ENCODE results near the gene SKAP1. TPM values are rescaled to one million over a fixed set of nuclear protein-coding genes. Genes with fewer than 3 reads are reported as not detected.

Gene SKAP1
- total and polyA plus RNA-seq, 12 donors, result 3.2 to 117 (median 10.7) TPM

GRCh38 chr17:48477221-48477620, 47.2 kb upstream of the SKAP1 start:
- Histone ChIP-seq H3K27me3 (no peaks in the 10 kb centered on the region), H3K9me3 (replicated peaks in 1 of 3) (no peaks in the 10 kb centered on the region), H3K4me1 (replicated peaks in 1 of 2) (no peaks in the 10 kb centered on the region), H3K27ac (no peak overlapping the region), H3K4me3 (no peak overlapping the region), H3K36me3 (replicated peaks in 1 of 2) (no peaks in the 10 kb centered on the region)
- DNase-seq, result no peak
- 65 to 90% (median 82%) methylated on average over 1 of the region's 1 CpG for WGBS, 4 donors
- TF ChIP-seq POLR2A (IDR thresholded peaks at IDR 0.05) (no peak), CTCF (IDR thresholded peaks at IDR 0.05) (no peak)
- intact Hi-C loops (cut with DNase I), result no loop called here

- Histone ChIP-seq H3K27ac (no peak overlapping the region), H3K36me3 (replicated peaks in 1 of 2) (no peaks in the 10 kb centered on the region), H3K27me3 (no peaks in the 10 kb centered on the region), H3K4me3 (no peak overlapping the region), H3K9me3 (replicated peaks in 1 of 3) (no peaks in the 10 kb centered on the region), H3K4me1 (replicated peaks in 1 of 2) (no peaks in the 10 kb centered on the region)
- no peak for DNase-seq
- no peak for TF ChIP-seq POLR2A (IDR thresholded peaks at IDR 0.05)
- no peak for TF ChIP-seq CTCF (IDR thresholded peaks at IDR 0.05)
- intact Hi-C loops (cut with DNase I), result no loop called here
- WGBS, 4 donors, result 59 to 79% (median 76%) methylated on average over 6 of the region's 6 CpGs
These were observed 42.6 kb upstream of the SKAP1 start for GRCh38 chr17:48472411-48473281.

- H3K9me3 ChIP-seq (replicated peaks in 1 of 3), result no peaks in the 10 kb centered on the region
- WGBS, 4 donors, result 70 to 78% (median 76%) methylated on average over 6 to 8 of the region's 8 CpGs
These were observed 41.9 kb upstream of the SKAP1 start for GRCh38 chr17:48471817-48472410.

More at GRCh38 chr17:48471817-48472410, 41.9 kb upstream of the SKAP1 start:
- DNase-seq, result no peak
- no peaks in the 10 kb centered on the region for H3K27me3 ChIP-seq
- no peak for TF ChIP-seq POLR2A (IDR thresholded peaks at IDR 0.05)
- TF ChIP-seq CTCF (IDR thresholded peaks at IDR 0.05), result no peak
- no peak overlapping the region for H3K4me3 ChIP-seq
- H3K36me3 ChIP-seq (replicated peaks in 1 of 2), result no peaks in the 10 kb centered on the region
- H3K4me1 ChIP-seq (replicated peaks in 1 of 2), result no peaks in the 10 kb centered on the region
- no peak overlapping the region for H3K27ac ChIP-seq
- intact Hi-C loops (cut with DNase I), result no loop called here
